PFSK-1 (cell line): ENCODE data around the gene XRRA1.

Experiments
- FOXP2 ChIP-seq: optimal IDR thresholded peaks from 2 replicates; pipeline ENCODE3; 2011; ENCODE audit warnings: borderline replicate concordance, control low read depth, inconsistent platforms; ENCODE audit not compliant: insufficient read depth; ENCODE audit errors: extremely low read length, extremely low read depth
- POLR2AphosphoS5 ChIP-seq: IDR thresholded peaks from 2 replicates; pipeline ENCODE4 v1.6.1; 2012; ENCODE audit warnings: low read depth, mild to moderate bottlenecking, control low read depth, low read length, moderate library complexity
- REST ChIP-seq, 2 experiments: IDR thresholded peaks; 2 replicates each; pipeline versions ENCODE4 v1.6.1 to v1.8.0; 2011 to 2012; ENCODE audit warnings: low read depth in 2 of 2, low read length in 2 of 2, control low read depth in 1 of 2, inconsistent platforms in 1 of 2, mild to moderate bottlenecking in 1 of 2, moderate library complexity in 1 of 2; ENCODE audit not compliant: insufficient read depth in 1 of 2
- SIN3A ChIP-seq: IDR thresholded peaks from 2 replicates; pipeline ENCODE4 v1.6.1; 2012; ENCODE audit warnings: mild to moderate bottlenecking, low read length, moderate library complexity, borderline replicate concordance; ENCODE audit not compliant: insufficient read depth
- TAF1 ChIP-seq: IDR thresholded peaks from 2 replicates; pipeline ENCODE4 v1.6.1; 2012; ENCODE audit warnings: low read length, control low read depth, borderline replicate concordance; ENCODE audit not compliant: insufficient read depth

The XRRA1 gene

GRCh38 chr11:74942073-74942759 is 6.7 kb downstream of the XRRA1 start:
- TF ChIP-seq FOXP2 (no peak), POLR2AphosphoS5 (no peak), REST (IDR thresholded peaks at IDR 0.05; ENCODE audit: insufficient read depth in 1 of 2, low read depth in 2 of 2, low read length in 2 of 2) (no peak)

DNA sequence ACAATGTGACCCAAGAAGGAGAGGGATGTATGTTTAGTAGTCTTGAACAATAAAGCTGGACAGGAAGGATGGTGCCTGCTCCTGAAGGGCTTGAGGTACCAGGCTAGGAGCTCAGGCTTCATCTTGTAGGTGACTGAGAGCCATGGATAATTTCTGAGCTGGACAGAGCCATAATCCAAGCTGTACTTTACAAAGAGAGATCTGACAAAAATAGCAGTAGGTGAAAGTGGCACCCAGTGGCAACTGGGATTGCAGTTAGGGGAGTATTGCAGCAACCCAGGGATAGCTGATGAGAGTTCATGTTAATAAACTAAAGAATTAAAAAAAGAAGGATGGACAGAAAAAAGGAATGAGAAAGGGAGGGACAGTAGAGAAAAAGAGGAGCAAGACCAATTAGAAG is 7.4 kb downstream of the XRRA1 start:
- TF ChIP-seq REST (IDR thresholded peaks at IDR 0.05; ENCODE audit: insufficient read depth in 1 of 2, low read depth in 2 of 2, low read length in 2 of 2) = no peak
- TF ChIP-seq FOXP2 = no peak
- TF ChIP-seq TAF1 = no peak
- no peak for TF ChIP-seq POLR2AphosphoS5
- TF ChIP-seq SIN3A = no peak

DNA sequence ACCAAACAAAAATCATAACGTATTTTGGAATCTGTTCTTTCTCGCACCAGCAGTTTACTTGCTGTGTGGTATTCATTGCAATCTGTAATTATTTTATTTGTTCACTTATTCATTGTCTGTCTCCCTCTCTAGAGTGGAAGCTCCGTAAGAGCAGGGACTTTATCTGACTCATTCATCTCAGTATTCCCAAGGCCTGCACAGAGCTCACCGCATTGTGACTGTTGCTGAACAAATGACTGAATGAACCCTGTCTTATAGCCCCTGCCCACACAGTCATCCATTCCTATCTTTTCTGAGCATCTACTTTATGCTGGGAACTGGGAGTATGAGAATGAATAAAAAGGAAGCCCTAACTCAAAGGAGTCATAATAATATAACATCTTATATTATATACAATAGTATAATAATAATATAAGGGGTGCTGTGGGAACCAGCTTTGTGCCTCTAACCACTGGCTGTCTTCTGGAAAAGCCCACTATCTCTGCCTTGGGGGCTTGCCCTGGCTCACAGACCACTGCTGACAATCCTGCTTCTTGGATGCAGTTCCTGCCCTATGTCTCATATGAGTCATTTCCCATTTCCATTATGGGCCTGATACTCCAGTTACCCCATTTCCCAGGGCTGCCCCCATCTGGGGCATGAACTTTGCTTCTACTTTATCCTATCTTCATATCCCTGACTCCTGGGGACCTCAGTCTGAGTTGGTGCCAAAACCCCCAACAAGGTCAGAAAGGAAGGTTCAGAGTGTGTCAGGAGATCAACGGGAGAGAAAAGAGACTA is 11.0 kb downstream of the XRRA1 start:
- TF ChIP-seq TAF1 (no peak), POLR2AphosphoS5 (no peak), FOXP2 (no peak), SIN3A (no peak), REST (IDR thresholded peaks at IDR 0.05; ENCODE audit: insufficient read depth in 1 of 2, low read depth in 2 of 2, low read length in 2 of 2) (no peak)

DNA sequence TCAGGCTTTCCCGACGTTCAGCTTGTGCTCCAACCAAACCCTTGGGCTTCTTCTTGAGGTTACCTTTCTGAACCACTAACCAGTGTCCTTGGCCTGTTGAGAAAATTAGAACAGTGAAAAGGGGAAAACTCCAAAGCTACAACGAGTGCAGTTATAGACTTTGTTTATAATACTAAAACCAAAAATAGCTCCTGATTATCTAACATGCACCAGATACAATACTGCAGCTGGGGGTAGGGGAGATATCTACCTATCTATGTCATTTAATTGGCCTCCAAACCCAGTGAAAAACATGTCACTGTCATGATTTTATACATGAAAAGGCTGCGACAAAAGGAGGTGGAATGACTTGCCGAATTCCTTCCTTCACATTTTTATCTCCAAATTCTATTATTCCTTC is 11.9 kb downstream of the XRRA1 start:
- TF ChIP-seq TAF1 = no peak
- no peak for TF ChIP-seq FOXP2
- no peak for TF ChIP-seq REST (IDR thresholded peaks at IDR 0.05; ENCODE audit: insufficient read depth in 1 of 2, low read depth in 2 of 2, low read length in 2 of 2)
- TF ChIP-seq POLR2AphosphoS5 = no peak
- no peak for TF ChIP-seq SIN3A
